GM10847 (cell line): ENCODE data around the gene KDR.

ENCODE experiments used
- POLR2A ChIP-seq: IDR thresholded peaks from 2 replicates; pipeline ENCODE4 v1.6.1; 2011; ENCODE audit not compliant: insufficient read length; ENCODE audit errors: extremely low read depth

Gene KDR

GRCh38 chr4:55074386-55074785 is 51.0 kb downstream of the KDR start:
- no peak for TF ChIP-seq POLR2A

DNA sequence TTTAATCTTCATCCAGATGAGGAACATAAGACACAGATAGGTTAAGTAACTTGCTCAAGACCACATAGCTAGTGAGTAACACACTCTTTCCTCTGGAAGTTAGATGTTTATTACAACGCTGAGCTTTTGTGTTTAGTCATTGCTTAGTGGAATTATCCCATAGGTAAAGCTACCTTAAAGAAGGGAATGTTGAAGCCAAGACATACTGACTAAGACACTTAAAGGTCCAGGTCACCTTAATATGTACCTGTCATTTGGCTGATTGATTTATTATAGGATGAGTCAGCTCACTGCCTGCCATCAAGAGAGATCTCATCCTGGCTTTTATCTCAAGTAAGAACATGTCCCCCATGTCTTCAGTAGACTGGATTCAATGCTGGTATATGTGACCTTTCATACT is 53.4 kb downstream of the KDR start:
- TF ChIP-seq POLR2A, result no peak

- TF ChIP-seq POLR2A, result no peak
Measured at GRCh38 chr4:55069248-55069647, 56.1 kb downstream of the KDR start.

DNA sequence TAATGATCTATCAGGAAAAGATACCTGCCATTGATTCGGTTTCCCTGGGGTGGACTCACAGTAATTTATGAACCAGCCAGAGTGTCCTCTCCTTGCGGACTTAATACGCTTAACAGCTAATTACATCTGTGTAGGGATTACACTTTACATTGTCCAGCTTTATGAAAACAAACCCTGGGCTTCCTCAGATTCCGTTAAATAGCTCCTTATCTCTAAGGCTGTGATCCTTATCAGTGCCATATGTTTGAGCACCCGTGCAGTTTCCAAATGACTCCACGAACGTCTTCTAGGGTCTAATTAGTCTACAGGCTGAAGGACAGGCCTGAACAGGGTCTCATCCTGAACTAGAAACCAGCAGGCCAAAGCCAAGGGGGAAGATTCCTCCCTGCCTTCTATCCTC is 56.9 kb downstream of the KDR start:
- TF ChIP-seq POLR2A, result no peak

- no peak for TF ChIP-seq POLR2A
Measured at GRCh38 chr4:55066018-55066417, 59.4 kb downstream of the KDR start.

- TF ChIP-seq POLR2A, result no peak
Measured at GRCh38 chr4:55055529-55055928, 69.9 kb downstream of the KDR start.

GRCh38 chr4:55051532-55051931 is 73.9 kb downstream of the KDR start:
- TF ChIP-seq POLR2A, result no peak

DNA sequence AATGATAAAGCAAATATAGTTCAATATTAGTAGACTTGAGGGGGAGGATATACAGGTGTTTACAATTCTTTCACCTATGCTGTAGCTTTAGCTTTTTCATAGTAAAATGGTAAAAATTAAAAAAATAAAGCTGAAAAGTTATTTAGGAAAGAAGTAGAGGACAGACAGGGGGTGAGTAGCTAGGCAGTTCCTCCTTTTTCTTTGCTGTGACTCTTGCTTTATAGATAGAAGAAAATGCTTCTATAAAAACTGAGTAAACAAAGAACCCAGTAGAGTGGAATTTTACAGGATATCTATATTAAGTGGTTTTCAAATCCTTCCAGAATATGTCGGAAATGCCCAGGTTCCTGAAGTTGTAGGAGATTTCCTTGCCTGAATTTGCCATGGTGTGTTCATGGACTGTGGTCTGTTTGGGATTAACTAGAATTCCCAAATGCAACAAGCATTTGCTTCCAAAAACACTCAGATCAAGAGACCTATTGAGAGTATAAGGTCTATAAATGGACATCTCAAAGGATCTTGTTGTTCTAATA is 74.9 kb downstream of the KDR start:
- TF ChIP-seq POLR2A, result no peak

- no peak for TF ChIP-seq POLR2A
Measured at GRCh38 chr4:55038176-55038890, 87.1 kb downstream of the KDR start.

GRCh38 chr4:55037728-55038127 is 87.7 kb downstream of the KDR start:
- TF ChIP-seq POLR2A, result no peak

DNA sequence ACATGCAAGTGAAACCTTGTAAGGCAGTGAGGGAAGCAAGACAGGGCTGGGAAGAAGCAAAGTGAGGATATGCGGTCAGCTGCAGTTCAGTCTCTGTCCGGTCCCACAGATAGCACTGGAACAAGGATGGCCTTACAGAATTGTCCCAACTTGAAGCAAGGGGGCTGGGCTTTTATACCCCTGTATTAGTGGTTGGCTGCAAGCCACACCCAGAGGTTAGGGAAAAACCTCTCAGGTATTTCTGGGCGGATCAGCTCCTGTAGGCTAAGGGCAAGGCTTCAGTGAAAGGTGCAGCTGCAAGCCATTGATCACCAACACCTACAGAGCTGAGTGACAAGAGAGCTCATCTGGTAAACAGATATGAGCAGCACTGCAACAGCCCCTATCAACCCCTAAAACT is 89.0 kb downstream of the KDR start:
- no peak for TF ChIP-seq POLR2A

GRCh38 chr4:55035892-55036291 is 89.5 kb downstream of the KDR start:
- no peak for TF ChIP-seq POLR2A

- no peak for TF ChIP-seq POLR2A
Measured at GRCh38 chr4:55033296-55033695, 92.1 kb downstream of the KDR start.

GRCh38 chr4:55032788-55033187 is 92.6 kb downstream of the KDR start:
- no peak for TF ChIP-seq POLR2A

GRCh38 chr4:55032179-55032578 is 93.2 kb downstream of the KDR start:
- no peak for TF ChIP-seq POLR2A

GRCh38 chr4:55031158-55031557 is 94.2 kb downstream of the KDR start:
- TF ChIP-seq POLR2A, result no peak

DNA sequence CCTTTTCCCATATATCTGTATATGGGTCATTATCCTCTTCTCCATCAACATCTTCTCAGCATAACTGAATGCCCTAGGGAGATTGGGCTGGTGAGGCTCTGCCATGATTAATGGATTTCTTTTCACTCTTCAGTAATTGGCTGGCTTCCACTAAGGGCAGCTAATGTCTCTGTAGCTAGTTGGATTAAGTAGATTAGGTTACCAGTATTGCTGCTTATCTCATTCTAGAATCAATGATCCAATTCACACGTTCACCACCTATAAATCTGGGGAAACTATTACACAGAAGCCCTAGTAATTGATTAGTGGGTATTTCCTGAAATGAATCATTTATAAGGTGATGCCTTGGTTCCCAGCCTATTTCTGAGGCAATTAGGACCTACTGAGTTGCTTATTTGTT is 94.8 kb downstream of the KDR start:
- no peak for TF ChIP-seq POLR2A
